Activated CD4-positive, alpha-beta memory T cell treated with anti-CD3 and anti-CD28 coated beads for 36 hours (primary cell): ENCODE measurements around the gene CIB1. TPM values are rescaled to one million over a fixed set of nuclear protein-coding genes. Genes with fewer than 3 reads are reported as not detected.
"Not testable (repeated sequence)": the region's sequence is repeated elsewhere in the genome, so short reads cannot be mapped to it uniquely, and the experiment has no call there.

Experiments
- CTCF ChIA-PET: fragments of 350-600 bp; sonication (Branson Sonifier 250); formaldehyde crosslinking; loops from one replicate; lab custom pipeline; 2021; ENCODE audit warnings: antibody characterized with exemption, inconsistent platforms; lab: Charles Lee
- POLR2A ChIA-PET: fragments of 350-600 bp; sonication (Branson Sonifier 250); formaldehyde crosslinking; loops from one replicate; lab custom pipeline; 2021; ENCODE audit warnings: antibody characterized with exemption; lab: Charles Lee
- DNase-seq: peaks from one replicate; pipeline ENCODE4 v3.0.0-alpha.2; 2020
- H3K27ac Mint-ChIP-seq: one replicate; pipeline ENCODE4 v1.8.0; 2021; ENCODE audit warnings: mixed read lengths
- H3K27me3 Mint-ChIP-seq: one replicate; pipeline ENCODE4 v1.8.0; 2021; ENCODE audit warnings: mixed read lengths
- H3K36me3 Mint-ChIP-seq: one replicate; pipeline ENCODE4 v1.8.0; 2021; ENCODE audit warnings: mixed read lengths
- H3K4me1 Mint-ChIP-seq: one replicate; pipeline ENCODE4 v1.8.0; 2021; ENCODE audit warnings: low read depth, mixed read lengths
- H3K4me3 Mint-ChIP-seq: one replicate; pipeline ENCODE4 v1.8.0; 2021; ENCODE audit warnings: mild to moderate bottlenecking, mixed read lengths
- H3K9me3 Mint-ChIP-seq: one replicate; pipeline ENCODE4 v1.8.0; 2021; ENCODE audit warnings: mixed read lengths
- intact Hi-C: fragments of 100-400 bp; cut with micrococcal nuclease; formaldehyde crosslinking; loops from one replicate; pipeline ENCODE4 v1.15.1; 2023
- total RNA-seq, 2 experiments: library from RNA; stranded (reverse); gene quantifications; one replicate each; pipeline ENCODE4 v1.2.3, GENCODE V29; 2021

CIB1 gene
- total RNA-seq, 2 experiments from 2014 or later: 162 to 170 TPM

- H3K27me3 Mint-ChIP-seq: no peaks in the 10 kb centered on the region
- H3K4me3 Mint-ChIP-seq: no peak overlapping the region
- no peaks in the 10 kb centered on the region for H3K36me3 Mint-ChIP-seq
- H3K27ac Mint-ChIP-seq: no peak overlapping the region
- ChIA-PET CTCF (interaction anchor here (1.0 kb wide), 1 partner anchor 42 kb away, joined by 3 read pairs; no protein-coding TSS in a partner anchor), POLR2A (no interaction called here)
- H3K9me3 Mint-ChIP-seq: no peaks in the 10 kb centered on the region
- H3K4me1 Mint-ChIP-seq: peaks cover 18% of the 10 kb centered on the region
- no peak for DNase-seq
- intact Hi-C loops: no loop called here
Observed at GRCh38 chr15:90190606-90191343, 43.0 kb downstream of the CIB1 start.

GRCh38 chr15:90189781-90190467 lies 43.8 kb downstream of the CIB1 start:
- CTCF ChIA-PET: interaction anchor here (1.0 kb wide), 1 partner anchor 43 kb away, joined by 3 read pairs; no protein-coding TSS in a partner anchor
- Mint-ChIP-seq H3K27me3 (no peaks in the 10 kb centered on the region), H3K4me1 (peaks cover 24% of the 10 kb centered on the region), H3K27ac (no peak overlapping the region), H3K36me3 (no peaks in the 10 kb centered on the region), H3K4me3 (no peak overlapping the region), H3K9me3 (no peaks in the 10 kb centered on the region)
- POLR2A ChIA-PET: no interaction called here
- intact Hi-C loops: no loop called here
- no peak for DNase-seq

GRCh38 chr15:90188914-90189748 lies 44.6 kb downstream of the CIB1 start:
- no peak overlapping the region for H3K27ac Mint-ChIP-seq
- no peak overlapping the region for H3K4me3 Mint-ChIP-seq
- POLR2A ChIA-PET: no interaction called here
- intact Hi-C loops: no loop called here
- no peaks in the 10 kb centered on the region for H3K27me3 Mint-ChIP-seq
- CTCF ChIA-PET: interaction anchor here (1.0 kb wide), 1 partner anchor 44 kb away, joined by 3 read pairs; no protein-coding TSS in a partner anchor
- no peak for DNase-seq
- no peaks in the 10 kb centered on the region for H3K36me3 Mint-ChIP-seq
- H3K9me3 Mint-ChIP-seq: no peaks in the 10 kb centered on the region
- peaks cover 27% of the 10 kb centered on the region for H3K4me1 Mint-ChIP-seq

GRCh38 chr15:90188065-90188464 lies 45.7 kb downstream of the CIB1 start:
- CTCF ChIA-PET, intact Hi-C loops, H3K27me3 Mint-ChIP-seq, H3K36me3 Mint-ChIP-seq, H3K9me3 Mint-ChIP-seq, DNase-seq, H3K4me3 Mint-ChIP-seq, H3K27ac Mint-ChIP-seq: not testable (repeated sequence)
- H3K4me1 Mint-ChIP-seq: peaks cover 32% of the 10 kb centered on the region
- POLR2A ChIA-PET: interaction anchor here (1.4 kb wide), 1 partner anchor 10 kb away, joined by 8 read pairs; no protein-coding TSS in a partner anchor

GRCh38 chr15:90187257-90187868 lies 46.4 kb downstream of the CIB1 start:
- H3K27me3 Mint-ChIP-seq: no peaks in the 10 kb centered on the region
- intact Hi-C loops: no loop called here
- no peak overlapping the region for H3K27ac Mint-ChIP-seq
- H3K36me3 Mint-ChIP-seq: no peaks in the 10 kb centered on the region
- POLR2A ChIA-PET: interaction anchor here (0.5 to 1.4 kb wide), 2 partner anchors 10 to 23 kb away, joined by 3 to 8 read pairs; no protein-coding TSS in a partner anchor
- H3K4me1 Mint-ChIP-seq: peaks cover 27% of the 10 kb centered on the region
- no peaks in the 10 kb centered on the region for H3K9me3 Mint-ChIP-seq
- CTCF ChIA-PET: no interaction called here
- no peak for DNase-seq
- no peak overlapping the region for H3K4me3 Mint-ChIP-seq

GRCh38 chr15:90184786-90185704 lies 48.7 kb downstream of the CIB1 start:
- Mint-ChIP-seq H3K27me3 (no peaks in the 10 kb centered on the region), H3K36me3 (no peaks in the 10 kb centered on the region), H3K4me1 (peaks cover 14% of the 10 kb centered on the region), H3K9me3 (no peaks in the 10 kb centered on the region), H3K27ac (peak overlapping the region; percentile 78), H3K4me3 (peak overlapping the region; percentile 81)
- intact Hi-C loops: loop anchor here (2.0 kb wide), 1 partner anchor 16 kb away; the partner anchor contains the start of gene SEMA4B
- ChIA-PET POLR2A (no interaction called here), CTCF (no interaction called here)
- DNase-seq: peak; percentile 70

GRCh38 chr15:90184119-90184785 lies 49.5 kb downstream of the CIB1 start:
- intact Hi-C loops: loop anchor here (2.0 kb wide), 1 partner anchor 17 kb away; the partner anchor contains the start of gene SEMA4B
- H3K4me1 Mint-ChIP-seq: peaks cover 18% of the 10 kb centered on the region
- H3K9me3 Mint-ChIP-seq: no peaks in the 10 kb centered on the region
- POLR2A ChIA-PET: interaction anchor here (1.1 kb wide), 1 partner anchor 18 kb away, joined by 3 read pairs; no protein-coding TSS in a partner anchor
- H3K27ac Mint-ChIP-seq: peak overlapping the region; percentile 78
- CTCF ChIA-PET: no interaction called here
- no peaks in the 10 kb centered on the region for H3K27me3 Mint-ChIP-seq
- H3K4me3 Mint-ChIP-seq: peak overlapping the region; percentile 81
- H3K36me3 Mint-ChIP-seq: no peaks in the 10 kb centered on the region
- peak; percentile 67 for DNase-seq

GRCh38 chr15:90181776-90182175 lies 52.0 kb downstream of the CIB1 start:
- Mint-ChIP-seq H3K4me3 (no peak overlapping the region), H3K4me1 (peaks cover 27% of the 10 kb centered on the region), H3K27me3 (no peaks in the 10 kb centered on the region), H3K9me3 (no peaks in the 10 kb centered on the region), H3K36me3 (no peaks in the 10 kb centered on the region), H3K27ac (no peak overlapping the region)
- intact Hi-C loops: no loop called here
- no peak for DNase-seq
- ChIA-PET CTCF (no interaction called here), POLR2A (no interaction called here)
